Measurements from ENCODE around the gene KLF3. TPM values are rescaled to one million over a fixed set of nuclear protein-coding genes. Genes with fewer than 3 reads are reported as not detected.

KLF3 gene
- total RNA-seq, 1 donor from 2014 or later = 42.4 TPM

- H3K4me3 Mint-ChIP-seq (ENCODE audit: unreplicated experiment) = no peak overlapping the region
- H3K36me3 Mint-ChIP-seq (ENCODE audit: unreplicated experiment) = no peaks in the 10 kb centered on the region
- peaks cover 2% of the 10 kb centered on the region for H3K27me3 Mint-ChIP-seq (ENCODE audit: unreplicated experiment)
- H3K9me3 Mint-ChIP-seq (ENCODE audit: unreplicated experiment) = peaks cover 7% of the 10 kb centered on the region
- no peak for TF ChIP-seq CTCF (IDR thresholded peaks at IDR 0.05)
- DNase-seq (ENCODE audit: extremely low spot score, unreplicated experiment) = no peak
- H3K4me1 Mint-ChIP-seq (ENCODE audit: unreplicated experiment) = peaks cover 10% of the 10 kb centered on the region
- H3K27ac Mint-ChIP-seq (ENCODE audit: unreplicated experiment) = no peak overlapping the region
Observed at GRCh38 chr4:38661371-38661770, 2.6 kb upstream of the KLF3 start.

GRCh38 chr4:38662522-38663089, 1.4 kb upstream of the KLF3 start:
- Mint-ChIP-seq H3K36me3 (ENCODE audit: unreplicated experiment) (no peaks in the 10 kb centered on the region), H3K9me3 (ENCODE audit: unreplicated experiment) (peaks cover 7% of the 10 kb centered on the region), H3K27me3 (ENCODE audit: unreplicated experiment) (no peaks in the 10 kb centered on the region), H3K4me1 (ENCODE audit: unreplicated experiment) (peaks cover 22% of the 10 kb centered on the region), H3K4me3 (ENCODE audit: unreplicated experiment) (peak overlapping the region; percentile 76), H3K27ac (ENCODE audit: unreplicated experiment) (peak overlapping the region; percentile 84)
- no peak for TF ChIP-seq CTCF (IDR thresholded peaks at IDR 0.05)
- no peak for DNase-seq (ENCODE audit: extremely low spot score, unreplicated experiment)

- TF ChIP-seq CTCF (IDR thresholded peaks at IDR 0.05) = no peak
- no peaks in the 10 kb centered on the region for H3K36me3 Mint-ChIP-seq (ENCODE audit: unreplicated experiment)
- peaks cover 27% of the 10 kb centered on the region for H3K4me1 Mint-ChIP-seq (ENCODE audit: unreplicated experiment)
- H3K4me3 Mint-ChIP-seq (ENCODE audit: unreplicated experiment) = peak overlapping the region; percentile 76
- H3K27ac Mint-ChIP-seq (ENCODE audit: unreplicated experiment) = peak overlapping the region; percentile 84
- H3K9me3 Mint-ChIP-seq (ENCODE audit: unreplicated experiment) = peaks cover 7% of the 10 kb centered on the region
- no peaks in the 10 kb centered on the region for H3K27me3 Mint-ChIP-seq (ENCODE audit: unreplicated experiment)
- peak; percentile 86 for DNase-seq (ENCODE audit: extremely low spot score, unreplicated experiment)
Observed at GRCh38 chr4:38663090-38663800, 754 bp upstream of the KLF3 start.

GRCh38 chr4:38664706-38665401, 855 bp downstream of the KLF3 start:
- H3K27me3 Mint-ChIP-seq (ENCODE audit: unreplicated experiment) = no peaks in the 10 kb centered on the region

More at GRCh38 chr4:38664706-38665401, 855 bp downstream of the KLF3 start:
- H3K9me3 Mint-ChIP-seq (ENCODE audit: unreplicated experiment) = peaks cover 7% of the 10 kb centered on the region
- H3K27ac Mint-ChIP-seq (ENCODE audit: unreplicated experiment) = peak overlapping the region; percentile 99
- H3K4me1 Mint-ChIP-seq (ENCODE audit: unreplicated experiment) = peaks cover 42% of the 10 kb centered on the region
- DNase-seq (ENCODE audit: extremely low spot score, unreplicated experiment) = no peak
- TF ChIP-seq CTCF (IDR thresholded peaks at IDR 0.05) = no peak
- peak overlapping the region; percentile 95 for H3K4me3 Mint-ChIP-seq (ENCODE audit: unreplicated experiment)
- H3K36me3 Mint-ChIP-seq (ENCODE audit: unreplicated experiment) = no peaks in the 10 kb centered on the region
